ENCODE measurements around the gene STAT1. TPM values are rescaled to one million over a fixed set of nuclear protein-coding genes. Genes with fewer than 3 reads are reported as not detected.

STAT1 gene
- total RNA-seq, 1 experiment from 2014 or later: 25.7 TPM

GRCh38 chr2:190990132-190990531 is 23.8 kb downstream of the STAT1 start:
- H3K4me3 ChIP-seq (ENCODE audit: insufficient read depth, low read depth, low read length): no peak overlapping the region
- peaks cover 20% of the 10 kb centered on the region for H3K36me3 ChIP-seq (replicated peaks; ENCODE audit: control insufficient read depth, insufficient read depth, low read length)
- DNase-seq: no peak
- no peaks in the 10 kb centered on the region for H3K27me3 ChIP-seq (ENCODE audit: control insufficient read depth, insufficient read depth, low read length)

GRCh38 chr2:190988910-190989309 is 25.1 kb downstream of the STAT1 start:
- Histone ChIP-seq H3K36me3 (replicated peaks; ENCODE audit: control insufficient read depth, insufficient read depth, low read length) (peaks cover 22% of the 10 kb centered on the region), H3K27me3 (ENCODE audit: control insufficient read depth, insufficient read depth, low read length) (no peaks in the 10 kb centered on the region), H3K4me3 (ENCODE audit: insufficient read depth, low read depth, low read length) (no peak overlapping the region)
- DNase-seq: no peak

- Histone ChIP-seq H3K36me3 (replicated peaks; ENCODE audit: control insufficient read depth, insufficient read depth, low read length) (peaks cover 27% of the 10 kb centered on the region), H3K27me3 (ENCODE audit: control insufficient read depth, insufficient read depth, low read length) (no peaks in the 10 kb centered on the region), H3K4me3 (ENCODE audit: insufficient read depth, low read depth, low read length) (no peak overlapping the region)
- no peak for DNase-seq
Measured at GRCh38 chr2:190987938-190988337, 26.0 kb downstream of the STAT1 start.

GRCh38 chr2:190987116-190987515 is 26.9 kb downstream of the STAT1 start:
- DNase-seq: no peak
- Histone ChIP-seq H3K36me3 (replicated peaks; ENCODE audit: control insufficient read depth, insufficient read depth, low read length) (peaks cover 30% of the 10 kb centered on the region), H3K27me3 (ENCODE audit: control insufficient read depth, insufficient read depth, low read length) (no peaks in the 10 kb centered on the region), H3K4me3 (ENCODE audit: insufficient read depth, low read depth, low read length) (no peak overlapping the region)

- Histone ChIP-seq H3K36me3 (replicated peaks; ENCODE audit: control insufficient read depth, insufficient read depth, low read length) (peaks cover 33% of the 10 kb centered on the region), H3K27me3 (ENCODE audit: control insufficient read depth, insufficient read depth, low read length) (no peaks in the 10 kb centered on the region), H3K4me3 (ENCODE audit: insufficient read depth, low read depth, low read length) (no peak overlapping the region)
- no peak for DNase-seq
Measured at GRCh38 chr2:190986221-190986953, 27.6 kb downstream of the STAT1 start.

- no peak overlapping the region for H3K4me3 ChIP-seq (ENCODE audit: insufficient read depth, low read depth, low read length)
- H3K36me3 ChIP-seq (replicated peaks; ENCODE audit: control insufficient read depth, insufficient read depth, low read length): peaks cover 33% of the 10 kb centered on the region
- no peaks in the 10 kb centered on the region for H3K27me3 ChIP-seq (ENCODE audit: control insufficient read depth, insufficient read depth, low read length)
- DNase-seq: no peak
Measured at GRCh38 chr2:190984595-190984994, 29.4 kb downstream of the STAT1 start.

- Histone ChIP-seq H3K36me3 (replicated peaks; ENCODE audit: control insufficient read depth, insufficient read depth, low read length) (peaks cover 32% of the 10 kb centered on the region), H3K27me3 (ENCODE audit: control insufficient read depth, insufficient read depth, low read length) (no peaks in the 10 kb centered on the region), H3K4me3 (ENCODE audit: insufficient read depth, low read depth, low read length) (no peak overlapping the region)
- DNase-seq: no peak
Measured at GRCh38 chr2:190982262-190983034, 31.5 kb downstream of the STAT1 start.

GRCh38 chr2:190981733-190982132 is 32.2 kb downstream of the STAT1 start:
- DNase-seq: no peak
- Histone ChIP-seq H3K36me3 (replicated peaks; ENCODE audit: control insufficient read depth, insufficient read depth, low read length) (peaks cover 33% of the 10 kb centered on the region), H3K4me3 (ENCODE audit: insufficient read depth, low read depth, low read length) (no peak overlapping the region), H3K27me3 (ENCODE audit: control insufficient read depth, insufficient read depth, low read length) (no peaks in the 10 kb centered on the region)

GRCh38 chr2:190981333-190981732 is 32.6 kb downstream of the STAT1 start:
- peaks cover 36% of the 10 kb centered on the region for H3K36me3 ChIP-seq (replicated peaks; ENCODE audit: control insufficient read depth, insufficient read depth, low read length)
- no peaks in the 10 kb centered on the region for H3K27me3 ChIP-seq (ENCODE audit: control insufficient read depth, insufficient read depth, low read length)
- H3K4me3 ChIP-seq (ENCODE audit: insufficient read depth, low read depth, low read length): no peak overlapping the region
- DNase-seq: no peak

GRCh38 chr2:190980630-190981209 is 33.3 kb downstream of the STAT1 start:
- H3K27me3 ChIP-seq (ENCODE audit: control insufficient read depth, insufficient read depth, low read length): no peaks in the 10 kb centered on the region
- no peak overlapping the region for H3K4me3 ChIP-seq (ENCODE audit: insufficient read depth, low read depth, low read length)
- peaks cover 37% of the 10 kb centered on the region for H3K36me3 ChIP-seq (replicated peaks; ENCODE audit: control insufficient read depth, insufficient read depth, low read length)
- no peak for DNase-seq

- no peaks in the 10 kb centered on the region for H3K27me3 ChIP-seq (ENCODE audit: control insufficient read depth, insufficient read depth, low read length)
- no peak for DNase-seq
- H3K36me3 ChIP-seq (replicated peaks; ENCODE audit: control insufficient read depth, insufficient read depth, low read length): peaks cover 34% of the 10 kb centered on the region
- no peak overlapping the region for H3K4me3 ChIP-seq (ENCODE audit: insufficient read depth, low read depth, low read length)
Measured at GRCh38 chr2:190979906-190980629, 33.9 kb downstream of the STAT1 start.

GRCh38 chr2:190978389-190979053 is 35.5 kb downstream of the STAT1 start:
- DNase-seq: no peak
- H3K4me3 ChIP-seq (ENCODE audit: insufficient read depth, low read depth, low read length): no peak overlapping the region
- H3K27me3 ChIP-seq (ENCODE audit: control insufficient read depth, insufficient read depth, low read length): no peaks in the 10 kb centered on the region
- peaks cover 32% of the 10 kb centered on the region for H3K36me3 ChIP-seq (replicated peaks; ENCODE audit: control insufficient read depth, insufficient read depth, low read length)

- Histone ChIP-seq H3K27me3 (ENCODE audit: control insufficient read depth, insufficient read depth, low read length) (no peaks in the 10 kb centered on the region), H3K4me3 (ENCODE audit: insufficient read depth, low read depth, low read length) (no peak overlapping the region), H3K36me3 (replicated peaks; ENCODE audit: control insufficient read depth, insufficient read depth, low read length) (peaks cover 24% of the 10 kb centered on the region)
- no peak for DNase-seq
Measured at GRCh38 chr2:190977505-190977904, 36.5 kb downstream of the STAT1 start.

GRCh38 chr2:190976521-190976920 is 37.5 kb downstream of the STAT1 start:
- no peak for DNase-seq
- no peak overlapping the region for H3K4me3 ChIP-seq (ENCODE audit: insufficient read depth, low read depth, low read length)
- H3K36me3 ChIP-seq (replicated peaks; ENCODE audit: control insufficient read depth, insufficient read depth, low read length): peaks cover 22% of the 10 kb centered on the region
- no peaks in the 10 kb centered on the region for H3K27me3 ChIP-seq (ENCODE audit: control insufficient read depth, insufficient read depth, low read length)

Data from H7 (cell line).